ENCODE data around the gene ZNF740. TPM values are rescaled to one million over a fixed set of nuclear protein-coding genes. Genes with fewer than 3 reads are reported as not detected.

The ZNF740 gene
- total and polyA plus RNA-seq, 10 of the 15 experiments (the other 5 are each of a cell fraction or from before 2014, with no cell fraction given) = 1.4 to 33.6 (median 11.3) TPM

GRCh38 chr12:53208435-53208834 is 27.9 kb downstream of the ZNF740 start:
- H3K79me2 ChIP-seq (ENCODE audit: control insufficient read depth, insufficient read depth, low read length) = peaks cover 42% of the 10 kb centered on the region
- no peaks in the 10 kb centered on the region for H3K27me3 ChIP-seq (replicated peaks in 1 of 2; ENCODE audit: control insufficient read depth in 2 of 2, insufficient read depth in 2 of 2, low read length in 1 of 2)
- intact Hi-C loops (cut with micrococcal nuclease; ENCODE audit: unreplicated experiment) = no loop called here
- TF ChIP-seq MEF2B (IDR thresholded peaks at IDR 0.05; ENCODE audit: partially characterized antibody, poor library complexity, severe bottlenecking) = no peak
- no peak for TF ChIP-seq EP300 (IDR thresholded peaks at IDR 0.05; ENCODE audit: borderline replicate concordance in 1 of 2, control insufficient read depth in 1 of 2, low read depth in 2 of 2, low read length in 2 of 2)
- TF ChIP-seq KDM1A (IDR thresholded peaks at IDR 0.05; ENCODE audit: borderline replicate concordance) = no peak
- no peak for TF ChIP-seq RAD51 (IDR thresholded peaks at IDR 0.05)
- TF ChIP-seq EED (IDR thresholded peaks at IDR 0.05; ENCODE audit: low read depth) = no peak
- TF ChIP-seq PML (IDR thresholded peaks at IDR 0.05; ENCODE audit: low read length) = no peak
- TF ChIP-seq RAD21 (IDR thresholded peaks at IDR 0.05; ENCODE audit: insufficient read depth, low read depth, low read length) = no peak
- no peak for TF ChIP-seq E2F4 (IDR thresholded peaks at IDR 0.05; ENCODE audit: low read depth, low read length)
- no peak for TF ChIP-seq BCL11A (IDR thresholded peaks at IDR 0.05; ENCODE audit: low read depth, low read length)
- no peak for TF ChIP-seq MTA2 (IDR thresholded peaks at IDR 0.05; ENCODE audit: low read depth)
- TF ChIP-seq ATF7 (IDR thresholded peaks at IDR 0.05; ENCODE audit: low read depth) = no peak
- TF ChIP-seq ETV6 (conservative IDR thresholded peaks at IDR 0.05 in 1 of 2, IDR thresholded peaks at IDR 0.05 in 1 of 2; ENCODE audit: borderline replicate concordance in 1 of 2, low read depth in 1 of 2) = no peak
- no peak for TF ChIP-seq BHLHE40 (IDR thresholded peaks at IDR 0.05; ENCODE audit: borderline replicate concordance in 1 of 2, low read depth in 2 of 2, low read length in 1 of 2)
- no peak for TF ChIP-seq PKNOX1 (IDR thresholded peaks at IDR 0.05)
- TF ChIP-seq ZSCAN29 (IDR thresholded peaks at IDR 0.05) = no peak
- TF ChIP-seq NFYA (IDR thresholded peaks at IDR 0.05; ENCODE audit: borderline replicate concordance, low read depth, low read length) = no peak
- no peak for TF ChIP-seq EGR1 (IDR thresholded peaks at IDR 0.05; ENCODE audit: borderline replicate concordance in 1 of 2, low read depth in 2 of 2, low read length in 2 of 2)
- TF ChIP-seq FOXK2 (IDR thresholded peaks at IDR 0.05) = no peak
- no peak for TF ChIP-seq BCLAF1 (IDR thresholded peaks at IDR 0.05)
- peaks cover 42% of the 10 kb centered on the region for H3K4me1 ChIP-seq (ENCODE audit: control insufficient read depth, insufficient read depth, low read length)
- WGBS (ENCODE audit: insufficient coverage, insufficient replicate concordance, low lambda C conversion rate, missing lambda C conversion rate) = 33% methylated on average over 2 of the region's 2 CpGs
- ATAC-seq = no peak
- H4K20me1 ChIP-seq (ENCODE audit: control insufficient read depth, insufficient read depth) = no peaks in the 10 kb centered on the region
- in situ Hi-C loops (cut with MboI) = no loop called here
- no peak for FAIRE-seq
- H3K9ac ChIP-seq (ENCODE audit: control insufficient read depth, insufficient read depth, low read length) = peak overlapping the region; percentile 16; the same call in 1 of the 2 replicates
- H2AFZ ChIP-seq (ENCODE audit: control insufficient read depth, low read depth, low read length) = peak overlapping the region; percentile 25; the same call in 1 of the 2 replicates
- DNase-seq (ENCODE audit: low read depth, low spot score) = no peak
- peak overlapping the region; percentile 93 for H3K27ac ChIP-seq (ENCODE audit: control insufficient read depth, insufficient read depth)
- peak overlapping the region; percentile 71; the same call in 1 of the 2 replicates for H3K4me3 ChIP-seq
- CTCF ChIA-PET = interaction anchor here (0.7 to 15.7 kb wide), 18 partner anchors 8 to 173 kb away, joined by 3 to 315 read pairs (median 5); partner anchors contain the start of genes AAAS, CSAD, ESPL1 and PFDN5
- H3K9me3 ChIP-seq (replicated peaks; ENCODE audit: control insufficient read depth, insufficient read depth, low read length) = no peaks in the 10 kb centered on the region
- peak overlapping the region; percentile 98 for H3K4me2 ChIP-seq (ENCODE audit: control insufficient read depth, insufficient read depth)
- no TSS peak for BruUV-seq (replicated peaks)
- RAD21 ChIA-PET (ENCODE audit: unreplicated experiment) = interaction anchor here (1.0 to 8.6 kb wide), 14 partner anchors 9 to 116 kb away, joined by 3 to 102 read pairs (median 6); partner anchors contain the start of genes AAAS, CSAD, ESPL1 and MYG1
- POLR2A ChIA-PET = interaction anchor here (1.1 to 6.5 kb wide), 8 partner anchors 8 to 116 kb away, joined by 3 to 48 read pairs (median 10); partner anchors contain the start of genes CSAD, ESPL1 and ZNF740
- SMC1A ChIA-PET (ENCODE audit: uncharacterized antibody, unreplicated experiment) = interaction anchor here (0.7 to 16.4 kb wide), 19 partner anchors 8 to 213 kb away, joined by 3 to 155 read pairs (median 8); partner anchors contain the start of genes AAAS, CSAD, ESPL1 and SP1
- peaks cover 6 to 21% of the 10 kb centered on the region in 2 experiments for H3K36me3 ChIP-seq (ENCODE audit: control insufficient read depth in 2 of 2, insufficient read depth in 2 of 2, low read length in 1 of 2)

All from GM12878 (cell line).